ENCODE results near the gene SLC25A13.

- TF ChIP-seq EZH2 (IDR thresholded peaks at IDR 0.05; ENCODE audit: insufficient read depth, poor library complexity, severe bottlenecking), result no peak
- TF ChIP-seq EZH2phosphoT487 (IDR thresholded peaks at IDR 0.05; ENCODE audit: insufficient read depth, low read depth), result no peak
These were observed 164.0 kb downstream of the SLC25A13 start for GRCh38 chr7:96157856-96158255.
